H1 (cell line): ENCODE results near the gene ELOVL1.

Source experiments
- ASH2L ChIP-seq: fragments of 200-600, 300-600 bp; sonication (generic); IDR thresholded peaks from one replicate; pipeline ENCODE4 v1.7.1; 2017; ENCODE audit warnings: low read length
- CHD2 ChIP-seq: IDR thresholded peaks from 2 replicates; pipeline ENCODE4 v1.6.1; 2012; ENCODE audit warnings: low read length, improper control_type of control experiment
- CTCF ChIP-seq, 3 experiments: IDR thresholded peaks; 1 replicate in 2 of 3; 2 replicates in 1 of 3; pipeline versions ENCODE4 v1.5.1 to v1.6.1; 2011; ENCODE audit warnings: low read length in 3 of 3, mild to moderate bottlenecking in 3 of 3, inconsistent platforms in 2 of 3, low read depth in 1 of 3, moderate library complexity in 1 of 3; ENCODE audit not compliant: insufficient read depth in 1 of 3; ENCODE audit errors: control extremely low read depth in 1 of 3
- EP300 ChIP-seq, 2 experiments: IDR thresholded peaks; 1 replicate in 1 of 2; 2 replicates in 1 of 2; pipeline ENCODE4 v1.6.1; 2011 to 2012; ENCODE audit warnings: low read depth in 2 of 2, low read length in 2 of 2, mild to moderate bottlenecking in 2 of 2, borderline replicate concordance in 1 of 2, inconsistent platforms in 1 of 2, moderate library complexity in 1 of 2
- POLR2A ChIP-seq, 2 experiments: IDR thresholded peaks; 1 replicate in 1 of 2; 2 replicates in 1 of 2; pipeline ENCODE4 v1.6.1; 2011; ENCODE audit warnings: low read depth in 2 of 2, low read length in 2 of 2, mild to moderate bottlenecking in 2 of 2; ENCODE audit errors: control extremely low read depth in 1 of 2
- RFX5 ChIP-seq: IDR thresholded peaks from 2 replicates; pipeline ENCODE4 v1.6.1; 2011; ENCODE audit warnings: low read depth, low read length, improper control_type of control experiment, borderline replicate concordance
- SIN3A ChIP-seq, 2 experiments: IDR thresholded peaks in 1 of 2; conservative IDR thresholded peaks in 1 of 2; 2 replicates each; pipeline ENCODE4 v1.6.1; 2011 to 2012; ENCODE audit warnings: low read length in 2 of 2, improper control_type of control experiment in 1 of 2, low read depth in 1 of 2, mild to moderate bottlenecking in 1 of 2
- SIX5 ChIP-seq: IDR thresholded peaks from 2 replicates; pipeline ENCODE4 v1.6.1; 2011; ENCODE audit warnings: mild to moderate bottlenecking, low read depth, low read length
- SRF ChIP-seq: IDR thresholded peaks from 2 replicates; pipeline ENCODE4 v1.6.1; 2011; ENCODE audit warnings: mild to moderate bottlenecking, low read depth, low read length, moderate library complexity
- TAF1 ChIP-seq: IDR thresholded peaks from 2 replicates; pipeline ENCODE4 v1.6.1; 2011; ENCODE audit warnings: mild to moderate bottlenecking, low read depth, low read length
- TF ChIP-seq, protein P1 (sequence below): IDR thresholded peaks from 2 replicates; pipeline ENCODE4 v1.6.1; 2012; ENCODE audit warnings: inconsistent platforms

- TF ChIP-seq POLR2A (IDR thresholded peaks at IDR 0.05; ENCODE audit: control extremely low read depth in 1 of 2, low read depth in 2 of 2, low read length in 2 of 2) (no peak), CTCF (IDR thresholded peaks at IDR 0.05; ENCODE audit: control extremely low read depth in 1 of 3, insufficient read depth in 1 of 3, low read depth in 1 of 3, low read length in 3 of 3) (no peak), EP300 (IDR thresholded peaks at IDR 0.05; ENCODE audit: borderline replicate concordance in 1 of 2, low read depth in 2 of 2, low read length in 2 of 2) (no peak), ASH2L (no peak), SIN3A (conservative IDR thresholded peaks at IDR 0.05 in 1 of 2, IDR thresholded peaks at IDR 0.05 in 1 of 2; ENCODE audit: low read depth in 1 of 2, low read length in 2 of 2) (no peak), SRF (no peak), TAF1 (no peak), RFX5 (no peak), CHD2 (no peak), SIX5 (no peak)
- TF ChIP-seq, protein P1, sequence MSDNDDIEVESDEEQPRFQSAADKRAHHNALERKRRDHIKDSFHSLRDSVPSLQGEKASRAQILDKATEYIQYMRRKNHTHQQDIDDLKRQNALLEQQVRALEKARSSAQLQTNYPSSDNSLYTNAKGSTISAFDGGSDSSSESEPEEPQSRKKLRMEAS, result no peak
Measured at GRCh38 chr1:43370564-43370963, 2.8 kb upstream of the ELOVL1 start.
